Stimulated activated CD4-positive, alpha-beta T cell treated with anti-CD3 and anti-CD28 coated beads, Interleukin-4, amount 100 ng/mL, for 24 hours (primary cell): Measurements from ENCODE around the gene ATP1A4.

Source experiments
- DNase-seq: peaks from one replicate; pipeline ENCODE4 v3.0.0-alpha.2; 2020

The ATP1A4 gene

GRCh38 chr1:160207771-160208556, 56.6 kb downstream of the ATP1A4 start:
- no peak for DNase-seq

DNA sequence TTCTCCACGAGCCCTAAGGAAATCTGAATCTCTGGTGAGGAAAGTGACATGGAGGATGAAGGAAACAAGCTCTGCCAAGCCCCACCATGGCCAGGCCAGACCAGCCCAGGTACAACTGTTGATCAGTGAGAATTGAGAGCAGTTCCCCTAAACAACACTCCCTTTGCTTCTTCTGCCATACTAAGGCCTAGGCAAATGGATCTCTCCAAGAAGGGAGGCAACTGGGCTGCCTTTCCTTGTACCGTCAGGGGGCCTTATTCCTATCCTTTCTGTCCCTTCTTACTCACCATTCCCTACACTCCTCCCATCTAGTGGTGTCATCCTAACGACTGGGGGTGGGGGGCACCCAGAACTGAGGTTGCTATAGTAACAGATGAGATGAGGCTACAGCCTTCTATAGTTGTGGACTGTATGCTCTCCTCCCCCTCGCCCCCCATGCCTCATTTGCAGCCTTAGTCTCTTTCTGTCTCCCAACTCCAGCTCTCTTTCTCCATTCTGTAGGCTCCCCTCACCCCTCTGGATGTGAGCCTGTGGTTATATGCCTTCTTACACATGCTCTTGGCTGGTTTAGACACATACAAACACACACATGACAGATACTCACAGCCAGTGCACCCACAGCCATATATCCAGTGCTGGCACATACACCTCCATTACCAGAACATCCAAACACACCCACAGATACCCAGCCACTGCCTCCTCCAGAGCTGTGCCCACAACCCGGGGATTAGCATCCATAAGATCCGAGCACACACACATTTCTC, 57.3 kb downstream of the ATP1A4 start:
- no peak for DNase-seq

- DNase-seq, result no peak
Measured at GRCh38 chr1:160209321-160210046, 58.1 kb downstream of the ATP1A4 start.

GRCh38 chr1:160210561-160210960, 59.2 kb downstream of the ATP1A4 start:
- no peak for DNase-seq

- no peak for DNase-seq
Measured at GRCh38 chr1:160211046-160211790, 59.8 kb downstream of the ATP1A4 start.

DNA sequence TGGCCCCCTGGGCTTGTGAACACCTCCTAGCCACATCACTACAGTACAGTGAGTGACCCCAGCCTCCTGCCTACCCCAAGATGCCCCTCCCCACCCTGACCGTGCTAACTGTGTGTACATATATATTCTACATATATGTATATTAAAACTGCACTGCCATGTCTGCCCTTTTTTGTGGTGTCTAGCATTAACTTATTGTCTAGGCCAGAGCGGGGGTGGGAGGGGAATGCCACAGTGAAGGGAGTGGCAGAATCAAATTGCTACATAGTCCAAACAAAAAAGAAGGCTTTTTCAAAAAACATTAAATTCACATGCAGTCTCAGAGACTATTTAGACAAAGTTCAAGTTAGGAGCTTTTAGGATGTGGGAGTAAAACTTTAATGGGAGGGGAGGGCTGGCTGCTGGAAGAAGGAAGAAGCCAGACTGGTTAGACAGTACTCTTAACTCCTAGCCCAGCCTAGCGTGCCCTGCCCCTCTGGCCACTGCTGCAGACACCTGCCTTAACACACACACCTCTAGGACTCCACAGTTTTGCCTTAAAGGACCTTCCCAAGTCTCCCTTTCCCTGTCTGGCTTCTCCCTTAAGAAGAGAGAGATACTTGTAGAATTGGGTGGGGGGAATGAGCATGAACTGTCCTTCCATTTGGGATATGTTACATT, 63.2 kb downstream of the ATP1A4 start:
- DNase-seq, result no peak

- no peak for DNase-seq
Measured at GRCh38 chr1:160216301-160216700, 64.9 kb downstream of the ATP1A4 start.

- no peak for DNase-seq
Measured at GRCh38 chr1:160217481-160218051, 66.2 kb downstream of the ATP1A4 start.

- DNase-seq, result no peak
Measured at GRCh38 chr1:160219062-160219929, 67.9 kb downstream of the ATP1A4 start.

DNA sequence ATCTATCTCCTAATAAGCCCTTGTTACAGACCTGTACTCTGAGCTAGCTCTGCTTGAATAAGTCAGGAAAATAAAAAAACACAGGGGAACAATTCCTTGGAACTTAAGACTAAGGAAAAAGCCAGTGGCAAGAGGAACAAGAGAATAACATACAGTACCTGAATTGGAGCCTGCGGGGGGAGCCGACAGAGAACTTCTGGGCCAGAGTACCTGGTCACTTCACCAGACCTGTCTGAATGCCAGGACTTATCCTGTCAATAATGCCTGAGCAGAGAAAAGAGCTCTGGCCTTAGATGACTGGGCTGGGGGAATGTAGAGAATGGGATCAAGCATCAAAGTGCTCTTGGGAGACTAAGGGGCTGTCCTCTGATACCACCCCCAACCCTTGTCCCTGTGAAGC, 68.9 kb downstream of the ATP1A4 start:
- DNase-seq, result no peak

GRCh38 chr1:160221089-160221488, 69.7 kb downstream of the ATP1A4 start:
- DNase-seq, result no peak

- DNase-seq, result no peak
Measured at GRCh38 chr1:160222546-160222945, 71.1 kb downstream of the ATP1A4 start.

DNA sequence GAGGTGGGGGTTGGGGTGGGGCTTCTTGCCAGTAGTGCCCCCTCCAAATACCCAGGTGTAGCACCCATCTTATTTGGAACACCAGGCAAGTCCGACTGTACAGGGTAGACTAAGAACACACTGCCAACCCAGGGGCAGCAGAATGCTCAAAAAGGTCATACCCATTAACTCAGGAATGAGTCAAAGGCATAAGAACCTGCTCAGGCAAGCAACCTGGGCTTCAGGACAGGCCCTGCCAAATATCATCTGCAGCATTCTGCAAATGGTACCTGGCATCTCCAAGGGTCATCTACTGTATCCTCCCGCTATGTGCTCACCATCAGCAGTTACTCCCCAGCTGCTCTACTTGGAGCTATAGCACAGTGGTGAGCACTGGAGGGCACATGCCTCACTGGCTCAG, 73.2 kb downstream of the ATP1A4 start:
- DNase-seq, result no peak

- no peak for DNase-seq
Measured at GRCh38 chr1:160225345-160225744, 73.9 kb downstream of the ATP1A4 start.

GRCh38 chr1:160226623-160227022, 75.2 kb downstream of the ATP1A4 start:
- DNase-seq, result no peak

- DNase-seq, result no peak
Measured at GRCh38 chr1:160227034-160227433, 75.6 kb downstream of the ATP1A4 start.

GRCh38 chr1:160227561-160227960, 76.2 kb downstream of the ATP1A4 start:
- no peak for DNase-seq

- no peak for DNase-seq
Measured at GRCh38 chr1:160228431-160228830, 77.0 kb downstream of the ATP1A4 start.

GRCh38 chr1:160232911-160233310, 81.5 kb downstream of the ATP1A4 start:
- DNase-seq, result no peak
